VCaP (cell line): Measurements from ENCODE around the gene ANKRD27.
A peak's percentile ranks its signal among the peaks of the same experiment; 100 is the strongest.

Source experiments
- H3K27ac ChIP-seq: fragments of 450-650 bp; 2 replicates; pipeline ENCODE4 v1.5.1; 2017
- TF ChIP-seq, protein P1 (sequence below): fragments of 450-650 bp; conservative IDR thresholded peaks from 2 replicates; pipeline ENCODE4 v1.5.1; 2017; ENCODE audit warnings: mild to moderate bottlenecking, moderate library complexity

Gene ANKRD27

DNA sequence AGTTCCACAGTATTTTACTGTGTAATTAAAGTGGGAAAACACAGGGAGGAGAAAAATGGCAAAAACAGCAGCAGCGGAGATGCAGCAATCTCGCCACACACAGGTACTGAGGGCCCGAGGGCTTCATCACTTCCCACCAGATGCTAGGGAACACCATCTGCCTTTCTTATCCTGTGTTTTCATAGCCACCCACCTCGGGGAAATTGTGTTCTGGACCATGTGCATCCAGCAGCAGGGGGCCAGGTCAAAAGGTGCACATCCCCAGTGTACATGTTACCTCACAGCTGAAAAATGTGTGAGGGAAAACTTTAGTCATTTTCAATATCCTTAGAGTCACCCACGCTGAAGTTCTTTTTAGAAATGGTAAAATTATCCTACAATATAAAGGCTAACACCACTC lies 63.8 kb downstream of the ANKRD27 start:
- no peak overlapping the region for H3K27ac ChIP-seq
- TF ChIP-seq, protein P1, sequence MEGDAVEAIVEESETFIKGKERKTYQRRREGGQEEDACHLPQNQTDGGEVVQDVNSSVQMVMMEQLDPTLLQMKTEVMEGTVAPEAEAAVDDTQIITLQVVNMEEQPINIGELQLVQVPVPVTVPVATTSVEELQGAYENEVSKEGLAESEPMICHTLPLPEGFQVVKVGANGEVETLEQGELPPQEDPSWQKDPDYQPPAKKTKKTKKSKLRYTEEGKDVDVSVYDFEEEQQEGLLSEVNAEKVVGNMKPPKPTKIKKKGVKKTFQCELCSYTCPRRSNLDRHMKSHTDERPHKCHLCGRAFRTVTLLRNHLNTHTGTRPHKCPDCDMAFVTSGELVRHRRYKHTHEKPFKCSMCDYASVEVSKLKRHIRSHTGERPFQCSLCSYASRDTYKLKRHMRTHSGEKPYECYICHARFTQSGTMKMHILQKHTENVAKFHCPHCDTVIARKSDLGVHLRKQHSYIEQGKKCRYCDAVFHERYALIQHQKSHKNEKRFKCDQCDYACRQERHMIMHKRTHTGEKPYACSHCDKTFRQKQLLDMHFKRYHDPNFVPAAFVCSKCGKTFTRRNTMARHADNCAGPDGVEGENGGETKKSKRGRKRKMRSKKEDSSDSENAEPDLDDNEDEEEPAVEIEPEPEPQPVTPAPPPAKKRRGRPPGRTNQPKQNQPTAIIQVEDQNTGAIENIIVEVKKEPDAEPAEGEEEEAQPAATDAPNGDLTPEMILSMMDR: no peak

DNA sequence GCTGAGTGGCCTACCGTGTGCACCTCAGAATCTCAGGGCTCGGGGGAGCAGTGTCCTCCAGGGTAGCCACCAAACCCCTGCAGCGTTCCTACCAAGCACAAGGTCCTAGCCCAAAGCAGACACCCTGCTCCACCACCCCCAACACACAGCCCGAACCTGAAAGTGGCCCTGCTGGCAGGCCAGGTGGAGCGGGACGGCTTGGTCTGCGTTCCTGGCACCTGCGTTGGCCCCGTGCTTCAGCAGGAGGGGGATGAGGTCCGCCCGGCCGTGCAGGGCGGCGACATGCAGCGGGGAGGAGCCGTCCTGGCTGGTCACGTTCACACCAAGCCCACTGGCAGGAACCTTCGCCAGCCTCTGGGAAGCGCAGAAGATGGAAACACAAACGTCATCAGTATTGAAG lies 67.5 kb downstream of the ANKRD27 start:
- H3K27ac ChIP-seq: no peak overlapping the region
- TF ChIP-seq, protein P1: no peak

DNA sequence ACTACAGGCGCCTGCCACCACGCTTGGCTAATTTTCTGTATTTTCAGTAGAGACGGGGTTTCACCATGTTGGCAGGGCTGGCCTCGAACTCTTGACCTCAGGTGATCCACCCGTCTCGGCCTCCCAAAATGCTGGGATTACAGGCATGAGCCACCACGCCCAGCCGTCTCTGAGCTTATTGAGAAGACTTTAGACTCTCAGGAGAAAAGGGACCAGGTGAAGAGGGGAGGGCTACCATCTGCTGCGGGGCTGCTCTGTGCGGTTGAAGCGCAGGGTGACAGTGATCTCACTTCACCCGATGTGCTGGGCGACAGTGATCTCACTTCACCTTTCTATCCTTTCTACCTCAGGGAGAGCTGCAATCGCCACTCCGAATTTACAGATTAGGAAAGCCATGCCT lies 68.7 kb downstream of the ANKRD27 start:
- TF ChIP-seq, protein P1: no peak
- H3K27ac ChIP-seq: no peak overlapping the region

- TF ChIP-seq, protein P1: no peak
- no peak overlapping the region for H3K27ac ChIP-seq
Observed at GRCh38 chr19:32605544-32605943, 69.4 kb downstream of the ANKRD27 start.

GRCh38 chr19:32603961-32604360 lies 71.0 kb downstream of the ANKRD27 start:
- H3K27ac ChIP-seq: no peak overlapping the region
- TF ChIP-seq, protein P1: no peak

DNA sequence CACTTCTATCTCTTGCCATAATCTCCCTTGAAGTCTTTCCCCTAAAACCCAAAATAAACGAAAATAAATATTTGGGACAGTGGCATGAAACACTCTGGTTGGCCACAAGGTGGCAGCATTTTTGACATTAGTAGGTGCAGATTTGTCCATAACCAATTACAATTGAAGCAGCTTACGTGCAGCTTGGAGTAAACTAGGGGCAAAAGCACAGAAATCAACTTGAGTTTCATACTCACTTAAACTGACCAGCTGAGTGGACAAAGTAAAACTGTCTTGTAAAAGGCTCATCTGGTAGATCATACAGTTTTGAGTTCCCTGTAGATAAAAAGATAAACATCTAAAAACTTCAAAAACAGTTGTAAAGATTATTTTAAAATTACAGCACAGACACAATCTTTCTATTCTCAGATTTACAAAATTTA lies 75.2 kb downstream of the ANKRD27 start:
- TF ChIP-seq, protein P1: peak; percentile 92
- H3K27ac ChIP-seq: peak overlapping the region; percentile 3; the same call in 1 of the 2 replicates

- TF ChIP-seq, protein P1: no peak
- no peak overlapping the region for H3K27ac ChIP-seq
Observed at GRCh38 chr19:32599258-32599657, 75.7 kb downstream of the ANKRD27 start.
